SJCRH30 (cell line): Measurements from ENCODE around the gene RSPH9. TPM values are rescaled to one million over a fixed set of nuclear protein-coding genes. Genes with fewer than 3 reads are reported as not detected.

Experiments used
- DNase-seq, 2 experiments: peaks; one replicate each; pipeline ENCODE4 v3.0.0-alpha.2; 2015 to 2020
- H3K27ac ChIP-seq: fragments of 250-450 bp; sonication (Bioruptor Pico); 2 replicates; pipeline ENCODE4 v1.5.1; 2020; ENCODE audit warnings: mild to moderate bottlenecking, moderate library complexity
- H3K27me3 ChIP-seq: fragments of 250-450 bp; sonication (Bioruptor Pico); 2 replicates; pipeline ENCODE4 v1.5.1; 2020; ENCODE audit warnings: mild to moderate bottlenecking, moderate library complexity
- H3K36me3 ChIP-seq: fragments of 250-450 bp; sonication (Bioruptor Pico); 2 replicates; pipeline ENCODE4 v1.5.1; 2020; ENCODE audit warnings: mild to moderate bottlenecking, moderate library complexity
- H3K4me1 ChIP-seq: fragments of 250-450 bp; sonication (Bioruptor Pico); 2 replicates; pipeline ENCODE4 v1.5.1; 2020; ENCODE audit warnings: mild to moderate bottlenecking, moderate library complexity
- H3K4me3 ChIP-seq: fragments of 250-450 bp; sonication (Bioruptor Pico); 2 replicates; pipeline ENCODE4 v1.5.1; 2020; ENCODE audit warnings: mild to moderate bottlenecking, moderate library complexity
- H3K9me3 ChIP-seq: fragments of 250-450 bp; sonication (Bioruptor Pico); replicated peaks from 2 replicates; pipeline ENCODE4 v1.5.1; 2020; ENCODE audit warnings: mild to moderate bottlenecking, moderate library complexity
- total RNA-seq: library from RNA; depleted of rRNA; stranded (reverse); fragments of >200 nt; shearing (Covaris generic); gene quantifications from 2 replicates; pipeline ENCODE4 v1.2.3, GENCODE V29; 2014

The RSPH9 gene
- total RNA-seq, 1 experiment from 2014 or later: not detected

DNA sequence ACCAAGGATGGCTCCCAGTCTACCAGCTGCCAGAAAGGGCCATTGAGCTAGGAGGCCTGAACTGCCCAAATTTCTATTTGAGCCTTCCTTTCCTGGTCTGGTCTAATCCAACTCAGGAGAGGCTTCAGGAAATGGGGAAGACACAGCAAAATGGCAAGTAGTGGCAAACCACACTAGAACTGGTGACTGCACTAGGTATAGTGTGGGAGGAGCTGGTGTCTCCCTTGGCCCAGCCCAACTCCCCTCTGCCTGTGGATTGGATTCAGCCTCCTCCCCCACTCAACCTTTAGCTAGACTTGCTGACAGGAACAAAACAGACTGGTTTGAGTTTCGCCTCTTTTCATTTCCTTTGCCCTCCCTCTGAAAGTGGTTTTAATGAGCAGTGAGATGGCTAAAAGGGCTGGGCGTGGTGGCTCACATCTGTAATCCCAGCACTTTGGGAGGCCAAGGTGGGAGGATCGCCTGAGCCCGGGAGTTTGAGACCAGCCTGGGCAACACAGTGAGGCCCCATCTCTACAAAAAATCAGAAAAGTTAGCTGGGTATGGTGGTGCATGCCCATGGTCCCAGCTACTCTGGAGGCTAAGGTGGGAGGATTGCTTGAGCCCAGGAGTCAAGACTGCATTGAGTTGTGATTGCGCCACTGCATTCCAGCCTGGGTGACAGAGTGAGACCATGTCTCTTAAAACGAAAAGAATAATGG, 25.2 kb downstream of the RSPH9 start:
- Histone ChIP-seq H3K4me3 (no peak overlapping the region), H3K4me1 (peaks cover 22% of the 10 kb centered on the region), H3K27me3 (no peaks in the 10 kb centered on the region), H3K9me3 (no peaks in the 10 kb centered on the region), H3K27ac (no peak overlapping the region), H3K36me3 (peaks cover 27% of the 10 kb centered on the region)
- DNase-seq: no peak

DNA sequence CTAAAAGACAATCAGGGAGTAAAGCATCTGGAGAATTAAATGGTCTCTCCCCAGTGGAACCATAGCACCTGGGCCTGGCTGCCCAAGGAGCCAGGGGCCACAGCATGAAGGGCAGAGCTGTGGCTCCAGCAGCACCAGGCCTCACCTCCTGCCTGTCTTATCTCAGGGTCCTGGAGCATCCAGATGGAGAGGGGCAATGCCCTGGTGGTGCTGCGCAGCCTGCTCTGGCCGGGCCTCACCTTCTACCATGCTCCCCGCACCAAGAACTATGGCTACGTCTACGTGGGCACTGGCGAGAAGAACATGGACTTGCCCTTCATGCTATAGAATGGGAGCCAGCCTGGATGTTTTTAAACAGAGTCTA, 25.8 kb downstream of the RSPH9 start:
- no peak for DNase-seq
- Histone ChIP-seq H3K36me3 (peaks cover 32% of the 10 kb centered on the region), H3K9me3 (no peaks in the 10 kb centered on the region), H3K27me3 (no peaks in the 10 kb centered on the region), H3K4me3 (no peak overlapping the region), H3K27ac (no peak overlapping the region), H3K4me1 (peaks cover 17% of the 10 kb centered on the region)

DNA sequence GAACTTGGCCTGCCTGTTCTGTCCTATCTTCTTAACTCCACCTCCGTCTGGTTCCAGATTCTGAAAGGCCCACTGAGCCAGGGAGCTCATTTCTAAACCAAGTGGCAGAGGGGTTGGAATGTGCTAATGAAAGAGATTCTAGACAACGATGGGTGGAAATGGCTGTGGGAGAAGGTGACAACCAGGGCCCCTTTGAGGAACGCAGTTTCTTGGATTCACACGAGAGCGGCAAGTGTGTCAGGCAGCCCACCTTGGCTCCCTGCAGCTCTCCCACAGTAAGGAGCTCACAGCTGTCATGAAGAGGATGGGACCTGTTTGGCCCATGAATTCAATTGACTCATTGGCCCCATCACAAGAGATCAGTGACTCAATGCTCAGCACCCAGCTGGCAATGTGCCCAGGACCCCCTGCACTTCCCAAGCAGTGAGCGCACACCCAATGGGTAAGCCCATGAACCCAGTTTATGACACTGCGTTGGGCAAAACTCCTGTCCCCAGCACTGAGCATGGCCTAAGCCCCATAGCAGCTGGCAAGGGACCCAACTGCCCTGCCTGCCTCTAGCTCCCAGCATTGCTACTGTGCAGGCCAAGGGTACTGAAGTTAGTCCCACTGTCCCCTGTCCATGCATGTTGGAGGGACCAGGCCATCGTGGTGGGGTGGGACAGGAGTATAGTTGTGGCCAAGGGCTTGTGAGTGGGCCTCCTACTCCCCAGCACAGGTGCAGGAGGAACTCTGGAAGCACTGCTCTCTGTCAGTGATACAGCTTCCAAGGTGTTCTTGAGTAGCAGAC, 26.4 kb downstream of the RSPH9 start:
- H3K27ac ChIP-seq: no peak overlapping the region
- H3K27me3 ChIP-seq: no peaks in the 10 kb centered on the region
- no peak for DNase-seq
- H3K4me1 ChIP-seq: peaks cover 11% of the 10 kb centered on the region
- H3K9me3 ChIP-seq: no peaks in the 10 kb centered on the region
- peaks cover 32% of the 10 kb centered on the region for H3K36me3 ChIP-seq
- no peak overlapping the region for H3K4me3 ChIP-seq

DNA sequence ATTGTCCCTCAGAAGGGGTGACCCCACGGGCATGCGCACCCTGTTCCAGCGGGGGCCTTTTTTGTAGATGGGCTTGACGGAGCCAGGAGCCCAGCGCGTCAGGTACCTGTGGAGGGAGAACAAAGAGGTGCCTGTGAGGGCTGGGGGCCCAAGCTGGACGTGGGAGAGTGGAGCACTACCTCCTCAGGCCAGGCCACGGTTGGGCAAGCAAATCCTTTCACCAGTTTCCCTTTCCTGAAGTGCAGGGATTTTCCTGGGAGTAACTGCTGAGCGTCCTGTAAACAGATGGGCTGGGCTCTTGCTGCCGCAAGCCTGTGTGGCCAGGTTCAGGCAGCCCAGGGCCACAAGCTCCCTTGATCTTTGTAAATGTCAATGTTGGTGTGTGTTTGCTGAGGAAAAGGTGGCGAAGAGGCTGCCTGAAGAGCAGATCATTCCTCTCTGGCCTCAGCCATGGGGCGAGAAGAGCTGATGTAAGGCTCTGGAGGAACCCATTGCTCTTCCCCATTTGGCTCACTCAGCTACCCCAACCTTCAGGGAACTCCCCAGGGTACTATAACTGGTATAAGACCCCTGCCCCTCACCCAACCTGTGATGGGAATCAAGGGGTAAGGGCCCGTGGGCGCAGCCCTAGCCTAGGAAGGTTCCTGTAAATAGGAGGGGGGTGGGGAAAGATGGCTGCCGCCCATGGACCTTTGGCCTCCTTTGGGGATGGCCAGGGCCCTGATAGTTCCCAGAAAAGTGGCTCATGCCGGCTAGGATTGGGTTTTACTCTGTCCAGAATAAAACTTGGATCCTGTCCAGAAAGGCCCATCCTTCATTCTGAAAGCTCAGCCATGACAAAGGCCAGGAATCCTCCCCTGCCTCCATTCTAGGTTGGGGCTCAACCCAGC, 27.2 kb downstream of the RSPH9 start:
- Histone ChIP-seq H3K9me3 (no peaks in the 10 kb centered on the region), H3K4me1 (peaks cover 5% of the 10 kb centered on the region; the same call in 1 of the 2 replicates), H3K27ac (no peak overlapping the region), H3K27me3 (no peaks in the 10 kb centered on the region), H3K4me3 (no peak overlapping the region), H3K36me3 (peaks cover 35% of the 10 kb centered on the region)
- DNase-seq: no peak

DNA sequence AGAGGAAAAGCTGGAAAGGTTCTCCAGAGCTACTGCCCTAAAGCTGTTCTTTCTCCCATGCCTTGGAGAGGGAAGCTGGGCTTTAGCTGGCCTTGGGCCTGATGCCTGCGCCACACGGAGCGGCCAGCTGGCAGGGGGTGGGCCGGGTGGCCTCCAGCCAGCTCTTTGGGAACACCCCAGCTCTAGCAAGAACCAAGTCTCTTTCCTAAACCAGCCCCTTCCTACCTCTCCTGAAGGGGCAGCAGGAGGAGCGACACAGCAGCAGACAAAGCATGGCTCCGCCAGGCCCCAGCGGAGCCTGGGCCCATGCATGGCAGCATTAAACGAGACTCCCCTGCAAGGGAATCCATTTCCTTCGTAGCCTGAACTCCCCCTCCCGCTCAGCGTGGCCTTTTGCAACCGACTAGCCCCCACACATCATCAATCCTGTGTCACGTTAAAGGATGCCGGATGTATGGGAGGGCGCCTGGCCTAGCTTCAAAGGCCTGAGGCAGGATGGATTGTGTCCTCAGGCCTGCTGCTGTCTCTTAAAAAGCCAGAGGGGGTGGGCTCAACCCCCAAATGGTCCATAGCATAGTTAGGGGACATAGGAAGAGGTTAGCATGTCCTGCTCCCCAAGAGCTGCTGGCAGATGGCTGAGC, 28.7 kb downstream of the RSPH9 start:
- no peak for DNase-seq
- Histone ChIP-seq H3K27ac (no peak overlapping the region), H3K27me3 (no peaks in the 10 kb centered on the region), H3K9me3 (no peaks in the 10 kb centered on the region), H3K36me3 (peaks cover 50% of the 10 kb centered on the region), H3K4me3 (no peak overlapping the region), H3K4me1 (no peaks in the 10 kb centered on the region)

DNA sequence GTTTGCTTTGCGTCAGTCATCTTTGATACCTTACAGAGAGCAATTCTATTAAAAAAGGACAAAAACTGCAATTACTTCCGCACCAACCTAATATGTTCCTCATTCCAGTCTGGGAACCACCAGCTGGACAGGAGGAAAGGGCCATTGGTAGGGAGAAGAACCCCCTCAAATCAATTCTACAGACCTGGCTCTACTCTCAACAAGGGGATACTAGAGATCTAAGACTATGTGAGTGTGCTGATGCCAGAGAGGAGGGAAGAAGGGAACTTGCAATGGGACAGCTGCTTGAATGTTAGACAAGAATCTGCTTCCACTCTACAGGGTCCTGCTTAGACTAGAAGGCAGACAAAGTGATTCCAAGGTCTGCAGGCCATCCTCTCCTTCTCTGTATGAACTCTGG, 29.5 kb downstream of the RSPH9 start:
- DNase-seq: no peak
- no peaks in the 10 kb centered on the region for H3K4me1 ChIP-seq
- no peak overlapping the region for H3K4me3 ChIP-seq
- H3K36me3 ChIP-seq: peaks cover 52% of the 10 kb centered on the region
- H3K27ac ChIP-seq: no peak overlapping the region
- no peaks in the 10 kb centered on the region for H3K9me3 ChIP-seq
- no peaks in the 10 kb centered on the region for H3K27me3 ChIP-seq

DNA sequence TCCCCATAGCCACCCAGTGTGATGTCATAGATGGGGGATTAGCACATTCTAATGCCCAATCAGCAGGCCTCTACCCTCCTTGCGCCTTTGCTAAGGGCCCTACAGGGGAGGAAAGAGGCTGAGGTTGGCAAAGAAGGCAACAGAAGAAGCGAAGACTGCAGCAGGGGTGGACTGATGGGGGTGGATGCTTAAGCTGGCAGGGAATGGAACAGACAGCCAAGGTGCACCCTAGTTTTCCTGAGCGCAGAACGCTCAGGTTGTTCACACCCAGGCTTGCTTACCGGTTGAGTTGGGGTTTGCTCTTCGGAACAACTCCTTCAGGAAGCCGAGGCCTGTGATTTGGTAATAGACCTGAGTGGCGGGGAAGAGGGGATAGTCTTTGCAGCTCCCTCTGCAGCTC, 30.1 kb downstream of the RSPH9 start:
- Histone ChIP-seq H3K4me1 (no peaks in the 10 kb centered on the region), H3K36me3 (peaks cover 53% of the 10 kb centered on the region), H3K27me3 (no peaks in the 10 kb centered on the region), H3K9me3 (no peaks in the 10 kb centered on the region), H3K27ac (no peak overlapping the region), H3K4me3 (no peak overlapping the region)
- no peak for DNase-seq

DNA sequence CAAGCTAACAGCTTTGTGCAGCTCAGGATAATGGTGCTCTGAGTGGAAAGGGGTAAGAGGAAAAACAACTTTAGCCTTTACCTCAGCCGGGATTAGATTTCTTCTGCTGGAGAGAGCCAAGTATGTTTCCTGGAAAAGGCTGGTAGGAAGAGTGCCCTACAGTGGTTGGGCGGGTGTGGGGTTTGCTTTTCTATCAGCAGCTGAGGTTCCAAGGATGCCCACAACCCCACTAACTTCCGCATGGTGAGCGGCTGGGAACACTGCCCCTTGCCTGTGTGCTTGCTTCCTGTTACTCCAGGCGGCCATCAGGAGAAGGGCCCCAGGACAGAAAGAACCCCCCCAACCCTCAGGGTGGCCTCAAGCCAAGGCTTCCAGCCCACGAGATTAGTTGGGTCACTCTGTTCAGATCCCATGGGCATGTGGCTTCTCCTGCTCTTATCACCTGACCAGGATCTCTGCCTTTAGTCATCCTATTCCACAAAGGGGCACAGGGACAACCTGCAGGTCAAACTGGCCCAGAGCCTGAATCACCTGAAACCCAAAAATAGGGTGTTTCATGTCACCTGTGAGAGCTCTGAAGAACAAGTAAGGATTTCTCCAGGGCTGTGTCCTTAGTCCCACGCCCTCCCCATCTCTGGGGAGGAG, 32.2 kb downstream of the RSPH9 start:
- no peak overlapping the region for H3K27ac ChIP-seq
- H3K36me3 ChIP-seq: peaks cover 55% of the 10 kb centered on the region
- H3K4me3 ChIP-seq: no peak overlapping the region
- no peak for DNase-seq
- no peaks in the 10 kb centered on the region for H3K4me1 ChIP-seq
- H3K9me3 ChIP-seq: no peaks in the 10 kb centered on the region
- H3K27me3 ChIP-seq: no peaks in the 10 kb centered on the region

DNA sequence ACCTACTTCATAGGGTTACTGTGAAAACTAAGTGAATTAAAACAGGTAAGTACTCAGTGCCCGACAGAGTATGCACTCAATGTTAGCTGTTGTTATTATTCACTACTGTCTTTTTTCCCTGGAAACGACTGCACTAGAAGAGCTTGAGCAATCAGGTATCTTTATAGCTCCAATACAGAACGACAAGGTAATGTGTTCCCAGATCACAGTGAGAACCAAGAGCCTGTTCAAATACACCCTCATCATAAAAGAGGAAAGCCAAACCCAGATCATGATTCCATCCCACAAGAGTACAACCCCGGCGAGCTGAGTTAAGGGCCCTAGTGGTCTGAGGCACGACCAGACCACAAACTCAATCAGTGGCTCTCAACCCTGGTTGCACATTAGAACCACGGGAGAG, 32.9 kb downstream of the RSPH9 start:
- H3K27me3 ChIP-seq: no peaks in the 10 kb centered on the region
- H3K9me3 ChIP-seq: no peaks in the 10 kb centered on the region
- peaks cover 53% of the 10 kb centered on the region for H3K36me3 ChIP-seq
- no peak for DNase-seq
- H3K27ac ChIP-seq: no peak overlapping the region
- no peaks in the 10 kb centered on the region for H3K4me1 ChIP-seq
- no peak overlapping the region for H3K4me3 ChIP-seq

DNA sequence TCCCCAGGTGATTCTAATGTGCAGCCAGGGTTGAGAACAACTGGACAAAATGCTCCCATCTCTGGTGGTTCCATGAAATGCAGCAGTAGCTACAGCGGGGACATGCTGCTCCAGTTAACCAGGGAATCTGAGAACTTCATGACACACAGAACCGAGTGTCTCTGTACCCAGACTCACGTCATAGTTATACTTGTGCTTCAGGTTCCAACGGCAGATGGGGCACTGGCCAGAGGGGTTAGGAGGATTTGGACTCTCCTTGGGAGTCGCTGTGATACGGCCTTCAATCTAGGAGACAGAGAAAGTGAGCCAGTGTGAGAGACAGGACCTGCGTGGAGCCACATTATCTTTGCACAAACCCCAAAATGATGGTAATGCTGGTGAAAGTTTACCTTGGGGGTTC, 33.5 kb downstream of the RSPH9 start:
- no peaks in the 10 kb centered on the region for H3K9me3 ChIP-seq
- DNase-seq: no peak
- H3K27ac ChIP-seq: no peak overlapping the region
- no peaks in the 10 kb centered on the region for H3K27me3 ChIP-seq
- H3K36me3 ChIP-seq: peaks cover 53% of the 10 kb centered on the region
- H3K4me1 ChIP-seq: no peaks in the 10 kb centered on the region
- H3K4me3 ChIP-seq: no peak overlapping the region

DNA sequence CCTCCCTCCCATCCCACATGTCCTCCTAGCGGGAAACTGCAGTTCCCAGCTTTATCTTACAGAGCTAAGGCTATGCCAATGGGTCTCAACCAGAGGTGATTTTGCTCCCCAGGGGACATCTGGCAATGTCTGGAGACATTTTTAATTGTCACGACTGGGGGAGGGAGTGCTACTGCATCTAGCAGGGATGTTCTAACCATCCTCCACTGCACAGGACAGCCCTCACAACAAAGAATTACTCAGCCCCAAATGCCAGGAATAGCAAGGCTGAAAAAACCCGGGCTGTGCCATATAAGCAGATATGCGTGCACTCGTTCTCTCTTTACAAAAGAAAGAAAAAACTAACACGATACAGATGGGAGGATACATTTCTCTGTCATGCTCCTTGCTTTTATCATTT, 34.2 kb downstream of the RSPH9 start:
- H3K4me1 ChIP-seq: no peaks in the 10 kb centered on the region
- H3K4me3 ChIP-seq: no peak overlapping the region
- no peaks in the 10 kb centered on the region for H3K27me3 ChIP-seq
- no peak overlapping the region for H3K27ac ChIP-seq
- H3K36me3 ChIP-seq: peaks cover 50% of the 10 kb centered on the region
- no peak for DNase-seq
- no peaks in the 10 kb centered on the region for H3K9me3 ChIP-seq

DNA sequence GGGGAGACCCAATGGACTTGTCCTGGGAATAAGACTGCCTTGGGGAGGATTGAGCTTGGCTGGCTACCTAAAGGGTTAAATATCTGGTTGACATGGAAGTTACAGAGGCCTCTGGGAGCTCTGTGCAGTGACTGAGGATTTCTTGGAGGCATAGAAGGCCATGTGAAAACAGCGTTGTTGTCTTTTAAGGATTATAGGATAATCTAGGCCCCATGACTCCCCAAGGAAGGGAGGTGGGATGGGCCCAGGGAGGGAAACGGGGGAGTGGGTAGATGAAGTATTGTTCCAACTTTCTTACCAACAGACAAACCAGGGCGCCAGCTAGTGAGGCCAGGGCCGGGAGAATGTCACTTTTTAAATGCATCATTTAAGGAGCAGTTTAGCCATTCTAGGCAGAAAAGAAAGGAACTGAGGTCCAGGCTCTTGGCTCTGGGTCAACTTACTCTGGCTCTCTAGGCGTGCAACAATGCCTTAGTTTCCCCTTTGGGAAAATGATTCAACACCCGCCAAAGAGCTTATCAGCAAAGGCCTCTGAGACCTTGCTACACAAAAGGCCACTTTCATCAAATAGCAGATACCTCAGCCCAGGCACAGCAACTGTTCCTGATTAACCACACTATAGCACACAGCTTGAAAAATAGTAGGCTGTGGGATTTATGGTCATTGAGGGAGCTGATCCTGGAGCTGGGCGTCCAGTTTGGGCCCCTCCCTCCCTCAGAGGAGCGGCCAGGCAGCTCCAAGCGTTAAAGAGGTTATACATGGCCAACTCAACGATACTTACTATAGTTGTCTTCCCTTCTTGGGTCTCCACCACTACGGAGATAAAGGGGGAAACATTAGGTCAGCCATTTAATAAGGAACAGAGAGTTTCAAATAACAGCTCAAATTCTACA, 35.7 kb downstream of the RSPH9 start:
- Histone ChIP-seq H3K36me3 (peaks cover 39% of the 10 kb centered on the region), H3K27ac (no peak overlapping the region), H3K4me3 (no peak overlapping the region), H3K27me3 (no peaks in the 10 kb centered on the region), H3K4me1 (no peaks in the 10 kb centered on the region), H3K9me3 (no peaks in the 10 kb centered on the region)
- DNase-seq: no peak

DNA sequence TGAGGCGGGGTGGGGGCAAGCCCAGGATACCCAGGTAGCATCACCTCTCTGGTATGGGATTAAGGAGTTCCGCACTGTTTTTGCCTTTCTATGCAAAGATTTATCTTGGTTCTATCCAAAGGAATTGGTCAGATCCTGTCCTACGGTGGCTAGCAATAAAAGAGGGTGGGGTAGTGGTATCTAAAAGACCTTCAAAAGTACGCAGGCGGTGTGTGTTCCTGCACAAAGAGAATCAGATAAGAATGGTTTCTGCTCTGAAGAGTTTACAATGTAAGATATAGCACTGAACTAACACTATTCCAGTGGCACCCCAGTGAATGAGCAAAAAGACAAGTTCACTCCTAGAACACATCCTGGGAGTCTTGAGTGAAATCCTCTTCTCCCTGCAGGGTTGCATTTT, 36.5 kb downstream of the RSPH9 start:
- Histone ChIP-seq H3K4me3 (no peak overlapping the region), H3K9me3 (no peaks in the 10 kb centered on the region), H3K27me3 (no peaks in the 10 kb centered on the region), H3K4me1 (0 out of 2 replicates have a peak, but pooled peaks cover under 1% of the 10 kb centered on the region), H3K27ac (no peak overlapping the region), H3K36me3 (peaks cover 40% of the 10 kb centered on the region)
- no peak for DNase-seq
